GM19035 (cell line): ENCODE data around the gene SNX27.
"Not testable (repeated sequence)": the region's sequence is repeated elsewhere in the genome, so short reads cannot be mapped to it uniquely, and the experiment has no call there.

Source experiments
- ATAC-seq: cut with Tn5 transposase; IDR thresholded peaks from one replicate; pipeline ENCODE4 v1.9.1; 2021; ENCODE audit not compliant: unreplicated experiment

SNX27 gene

GRCh38 chr1:151720125-151720524, 108.3 kb downstream of the SNX27 start:
- no peak for ATAC-seq

GRCh38 chr1:151720554-151720953, 108.7 kb downstream of the SNX27 start:
- no peak for ATAC-seq

GRCh38 chr1:151720974-151721787, 109.3 kb downstream of the SNX27 start, which contains the start of gene RIIAD1:
Gene RIIAD1 (plus strand): TSS chr1:151721522. CDS start chr1:151721537, 15 bp downstream.
- ATAC-seq: no peak

GRCh38 chr1:151721788-151722510, 110.1 kb downstream of the SNX27 start:
- ATAC-seq: no peak

- no peak for ATAC-seq
Measured at GRCh38 chr1:151723726-151724370, 112.0 kb downstream of the SNX27 start.

GRCh38 chr1:151728151-151729054, 116.6 kb downstream of the SNX27 start:
- no peak for ATAC-seq

GRCh38 chr1:151729157-151729965, 117.5 kb downstream of the SNX27 start:
- ATAC-seq: no peak

GRCh38 chr1:151729966-151730291, 118.1 kb downstream of the SNX27 start:
- ATAC-seq: no peak

- no peak for ATAC-seq
Measured at GRCh38 chr1:151733126-151733525, 121.3 kb downstream of the SNX27 start.

- ATAC-seq: not testable (repeated sequence)
Measured at GRCh38 chr1:151733995-151734394, 122.1 kb downstream of the SNX27 start.

GRCh38 chr1:151737026-151737425, 125.2 kb downstream of the SNX27 start:
- ATAC-seq: no peak

- no peak for ATAC-seq
Measured at GRCh38 chr1:151737479-151737878, 125.6 kb downstream of the SNX27 start.

- ATAC-seq: no peak
Measured at GRCh38 chr1:151739590-151740355, 127.9 kb downstream of the SNX27 start.

GRCh38 chr1:151741516-151741915, 129.7 kb downstream of the SNX27 start:
- no peak for ATAC-seq
